ENCODE measurements around the gene SIX3. TPM values are rescaled to one million over a fixed set of nuclear protein-coding genes. Genes with fewer than 3 reads are reported as not detected.

SIX3 gene
- polyA plus RNA-seq, 2 of the 4 experiments (the other 2 are of a cell fraction): 0.22 to 0.59 TPM

- 85% methylated on average over 6 of the region's 6 CpGs for WGBS (ENCODE audit: missing lambda C conversion rate)
- Histone ChIP-seq H3K4me3 (no peak overlapping the region), H3K9me3 (no peaks in the 10 kb centered on the region), H3K4me1 (0 out of 3 replicates have a peak, but pooled peaks cover 3% of the 10 kb centered on the region), H3K27ac (no peak overlapping the region), H3K4me2 (no peak overlapping the region)
- CTCF ChIA-PET: interaction anchor here (0.6 to 3.9 kb wide), 11 partner anchors 12 to 995 kb away, joined by 3 to 30 read pairs (median 7); no protein-coding TSS in a partner anchor
- FAIRE-seq: no peak
- no peak for ATAC-seq
- POLR2A ChIA-PET: no interaction called here
- no peak for DNase-seq (ENCODE audit: low read depth in 1 of 2, low spot score in 1 of 2)
- no peak for TF ChIP-seq NR3C1 (IDR thresholded peaks at IDR 0.05)
Measured at GRCh38 chr2:44951124-44951523, 9.6 kb downstream of the SIX3 start.

GRCh38 chr2:44951714-44952113, 10.2 kb downstream of the SIX3 start:
- TF ChIP-seq EHMT2 (IDR thresholded peaks at IDR 0.05; ENCODE audit: low read depth) (no peak), NFE2L2 (conservative IDR thresholded peaks at IDR 0.05; ENCODE audit: low read length) (no peak), ESRRA (IDR thresholded peaks at IDR 0.05; ENCODE audit: borderline replicate concordance, low read length) (no peak), RAD21 (conservative IDR thresholded peaks at IDR 0.05 in 1 of 2, IDR thresholded peaks at IDR 0.05 in 1 of 2) (no peak), TFCP2L1 (CRISPR knock-in tag; IDR thresholded peaks at IDR 0.05) (no peak), JUN (IDR thresholded peaks at IDR 0.05) (no peak), BHLHE40 (IDR thresholded peaks at IDR 0.05; ENCODE audit: low read depth, low read length) (no peak), CBX8 (IDR thresholded peaks at IDR 0.05) (no peak), SREBF2 (IDR thresholded peaks at IDR 0.05) (no peak), POLR2A (IDR thresholded peaks at IDR 0.05; ENCODE audit: low read length) (no peak), HOXB5 (CRISPR knock-in tag; IDR thresholded peaks at IDR 0.05) (no peak), FOXS1 (CRISPR knock-in tag; IDR thresholded peaks at IDR 0.05) (no peak), FOSL2 (IDR thresholded peaks at IDR 0.05) (no peak), FOSL2 (CRISPR knock-in tag; IDR thresholded peaks at IDR 0.05) (no peak), MAX (IDR thresholded peaks at IDR 0.05) (no peak), PHF8 (IDR thresholded peaks at IDR 0.05; ENCODE audit: borderline replicate concordance, low read depth) (no peak), JUNB (IDR thresholded peaks at IDR 0.05) (no peak), HOXA7 (CRISPR knock-in tag; IDR thresholded peaks at IDR 0.05) (no peak)
- TF ChIP-seq, protein P1, sequence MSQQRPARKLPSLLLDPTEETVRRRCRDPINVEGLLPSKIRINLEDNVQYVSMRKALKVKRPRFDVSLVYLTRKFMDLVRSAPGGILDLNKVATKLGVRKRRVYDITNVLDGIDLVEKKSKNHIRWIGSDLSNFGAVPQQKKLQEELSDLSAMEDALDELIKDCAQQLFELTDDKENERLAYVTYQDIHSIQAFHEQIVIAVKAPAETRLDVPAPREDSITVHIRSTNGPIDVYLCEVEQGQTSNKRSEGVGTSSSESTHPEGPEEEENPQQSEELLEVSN (IDR thresholded peaks at IDR 0.05; ENCODE audit: borderline replicate concordance, low read depth): no peak
- TF ChIP-seq, protein P2, sequence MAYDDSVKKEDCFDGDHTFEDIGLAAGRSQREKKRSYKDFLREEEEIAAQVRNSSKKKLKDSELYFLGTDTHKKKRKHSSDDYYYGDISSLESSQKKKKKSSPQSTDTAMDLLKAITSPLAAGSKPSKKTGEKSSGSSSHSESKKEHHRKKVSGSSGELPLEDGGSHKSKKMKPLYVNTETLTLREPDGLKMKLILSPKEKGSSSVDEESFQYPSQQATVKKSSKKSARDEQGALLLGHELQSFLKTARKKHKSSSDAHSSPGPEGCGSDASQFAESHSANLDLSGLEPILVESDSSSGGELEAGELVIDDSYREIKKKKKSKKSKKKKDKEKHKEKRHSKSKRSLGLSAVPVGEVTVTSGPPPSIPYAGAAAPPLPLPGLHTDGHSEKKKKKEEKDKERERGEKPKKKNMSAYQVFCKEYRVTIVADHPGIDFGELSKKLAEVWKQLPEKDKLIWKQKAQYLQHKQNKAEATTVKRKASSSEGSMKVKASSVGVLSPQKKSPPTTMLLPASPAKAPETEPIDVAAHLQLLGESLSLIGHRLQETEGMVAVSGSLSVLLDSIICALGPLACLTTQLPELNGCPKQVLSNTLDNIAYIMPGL (CRISPR knock-in tag; IDR thresholded peaks at IDR 0.05; ENCODE audit: borderline replicate concordance): no peak
- Histone ChIP-seq H3K4me3 (peak overlapping the region; percentile 39), H3K4me2 (peak overlapping the region; percentile 85), H3K27ac (peak overlapping the region; percentile 71 to 80), H3K9me3 (no peaks in the 10 kb centered on the region), H3K4me1 (0 out of 3 replicates have a peak, but pooled peaks cover 3% of the 10 kb centered on the region)
- ChIA-PET CTCF (interaction anchor here (1.0 to 3.9 kb wide), 9 partner anchors 12 to 551 kb away, joined by 3 to 30 read pairs (median 7); no protein-coding TSS in a partner anchor), POLR2A (interaction anchor here (0.6 kb wide), 1 partner anchor 12 kb away, joined by 8 read pairs; no protein-coding TSS in a partner anchor)
- WGBS (ENCODE audit: missing lambda C conversion rate): 82% methylated on average over 8 of the region's 8 CpGs
- DNase-seq (ENCODE audit: low read depth in 1 of 2, low spot score in 1 of 2): no peak
- ATAC-seq: peak in 1 of 2 experiments; percentile 35; a peak in 3 of 6 replicates
- FAIRE-seq: no peak

- Histone ChIP-seq H3K9me3 (no peaks in the 10 kb centered on the region), H3K27ac (peak overlapping the region; percentile 71 to 80), H3K4me1 (0 out of 3 replicates have a peak, but pooled peaks cover 3% of the 10 kb centered on the region), H3K4me3 (peak overlapping the region; percentile 39), H3K4me2 (peak overlapping the region; percentile 85)
- ATAC-seq (peak; percentile 74 to 91), DNase-seq (ENCODE audit: low read depth in 1 of 2, low spot score in 1 of 2) (peak; percentile 75 to 81), FAIRE-seq (no peak)
- POLR2A ChIA-PET: interaction anchor here (0.6 kb wide), 1 partner anchor 13 kb away, joined by 8 read pairs; no protein-coding TSS in a partner anchor
- no peak for TF ChIP-seq CEBPB (IDR thresholded peaks at IDR 0.05)
- peak; percentile 61 for TF ChIP-seq SMC3 (IDR thresholded peaks at IDR 0.05)
- TF ChIP-seq MAX (IDR thresholded peaks at IDR 0.05): peak; percentile 43
- TF ChIP-seq, protein P3, sequence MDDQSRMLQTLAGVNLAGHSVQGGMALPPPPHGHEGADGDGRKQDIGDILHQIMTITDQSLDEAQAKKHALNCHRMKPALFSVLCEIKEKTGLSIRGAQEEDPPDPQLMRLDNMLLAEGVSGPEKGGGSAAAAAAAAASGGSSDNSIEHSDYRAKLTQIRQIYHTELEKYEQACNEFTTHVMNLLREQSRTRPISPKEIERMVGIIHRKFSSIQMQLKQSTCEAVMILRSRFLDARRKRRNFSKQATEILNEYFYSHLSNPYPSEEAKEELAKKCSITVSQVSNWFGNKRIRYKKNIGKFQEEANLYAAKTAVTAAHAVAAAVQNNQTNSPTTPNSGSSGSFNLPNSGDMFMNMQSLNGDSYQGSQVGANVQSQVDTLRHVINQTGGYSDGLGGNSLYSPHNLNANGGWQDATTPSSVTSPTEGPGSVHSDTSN (IDR thresholded peaks at IDR 0.05): no peak
- TF ChIP-seq, protein P1 (IDR thresholded peaks at IDR 0.05; ENCODE audit: borderline replicate concordance, low read depth): 0 out of 2 replicates have a peak, but pooled peaks have one; percentile 44
- peak; percentile 45 to 61 for TF ChIP-seq RAD21 (conservative IDR thresholded peaks at IDR 0.05 in 1 of 2, IDR thresholded peaks at IDR 0.05 in 1 of 2)
- TF ChIP-seq, protein P4, sequence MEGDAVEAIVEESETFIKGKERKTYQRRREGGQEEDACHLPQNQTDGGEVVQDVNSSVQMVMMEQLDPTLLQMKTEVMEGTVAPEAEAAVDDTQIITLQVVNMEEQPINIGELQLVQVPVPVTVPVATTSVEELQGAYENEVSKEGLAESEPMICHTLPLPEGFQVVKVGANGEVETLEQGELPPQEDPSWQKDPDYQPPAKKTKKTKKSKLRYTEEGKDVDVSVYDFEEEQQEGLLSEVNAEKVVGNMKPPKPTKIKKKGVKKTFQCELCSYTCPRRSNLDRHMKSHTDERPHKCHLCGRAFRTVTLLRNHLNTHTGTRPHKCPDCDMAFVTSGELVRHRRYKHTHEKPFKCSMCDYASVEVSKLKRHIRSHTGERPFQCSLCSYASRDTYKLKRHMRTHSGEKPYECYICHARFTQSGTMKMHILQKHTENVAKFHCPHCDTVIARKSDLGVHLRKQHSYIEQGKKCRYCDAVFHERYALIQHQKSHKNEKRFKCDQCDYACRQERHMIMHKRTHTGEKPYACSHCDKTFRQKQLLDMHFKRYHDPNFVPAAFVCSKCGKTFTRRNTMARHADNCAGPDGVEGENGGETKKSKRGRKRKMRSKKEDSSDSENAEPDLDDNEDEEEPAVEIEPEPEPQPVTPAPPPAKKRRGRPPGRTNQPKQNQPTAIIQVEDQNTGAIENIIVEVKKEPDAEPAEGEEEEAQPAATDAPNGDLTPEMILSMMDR (IDR thresholded peaks at IDR 0.05): peak; percentile 91
- CTCF ChIA-PET: interaction anchor here (0.6 to 7.4 kb wide), 14 partner anchors 11 to 558 kb away, joined by 3 to 146 read pairs (median 6); no protein-coding TSS in a partner anchor
- 24% methylated on average over 59 of the region's 59 CpGs for WGBS (ENCODE audit: missing lambda C conversion rate)
Measured at GRCh38 chr2:44952143-44952805, 10.8 kb downstream of the SIX3 start.
